GM10266 (cell line): ENCODE data around the gene CRY1.
"Not testable (repeated sequence)": the region's sequence is repeated elsewhere in the genome, so short reads cannot be mapped to it uniquely, and the experiment has no call there.

Experiments
- DNase-seq: peaks from one replicate; pipeline ENCODE4 v3.0.0; 2012; ENCODE audit errors: extremely low spot score
- TF ChIP-seq, protein P1 (sequence below): IDR thresholded peaks from 2 replicates; pipeline ENCODE4 v1.5.1; 2012; ENCODE audit warnings: mild to moderate bottlenecking, low read depth; ENCODE audit not compliant: control insufficient read depth, insufficient read depth; ENCODE audit errors: missing control alignments

CRY1 gene

DNA sequence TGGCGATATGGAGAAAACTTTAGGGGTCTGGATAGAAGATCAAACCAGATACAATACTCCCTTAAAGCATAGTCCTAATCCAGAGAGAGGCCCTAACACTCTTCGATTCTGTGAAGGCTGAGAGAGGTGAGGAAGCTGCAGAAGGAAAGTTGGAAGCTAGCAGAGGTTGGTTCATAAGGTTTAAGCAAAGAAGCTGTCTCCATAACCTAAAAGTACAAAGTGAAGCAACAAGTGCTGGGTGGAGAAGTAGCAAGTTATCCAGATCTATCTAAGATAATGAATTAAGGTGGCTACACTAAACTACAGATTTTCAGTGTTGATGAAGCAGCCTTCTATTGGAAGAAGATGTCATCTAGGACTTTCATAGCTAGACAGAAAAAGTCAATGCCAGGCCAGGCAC lies 81.8 kb downstream of the CRY1 start:
- TF ChIP-seq, protein P1, sequence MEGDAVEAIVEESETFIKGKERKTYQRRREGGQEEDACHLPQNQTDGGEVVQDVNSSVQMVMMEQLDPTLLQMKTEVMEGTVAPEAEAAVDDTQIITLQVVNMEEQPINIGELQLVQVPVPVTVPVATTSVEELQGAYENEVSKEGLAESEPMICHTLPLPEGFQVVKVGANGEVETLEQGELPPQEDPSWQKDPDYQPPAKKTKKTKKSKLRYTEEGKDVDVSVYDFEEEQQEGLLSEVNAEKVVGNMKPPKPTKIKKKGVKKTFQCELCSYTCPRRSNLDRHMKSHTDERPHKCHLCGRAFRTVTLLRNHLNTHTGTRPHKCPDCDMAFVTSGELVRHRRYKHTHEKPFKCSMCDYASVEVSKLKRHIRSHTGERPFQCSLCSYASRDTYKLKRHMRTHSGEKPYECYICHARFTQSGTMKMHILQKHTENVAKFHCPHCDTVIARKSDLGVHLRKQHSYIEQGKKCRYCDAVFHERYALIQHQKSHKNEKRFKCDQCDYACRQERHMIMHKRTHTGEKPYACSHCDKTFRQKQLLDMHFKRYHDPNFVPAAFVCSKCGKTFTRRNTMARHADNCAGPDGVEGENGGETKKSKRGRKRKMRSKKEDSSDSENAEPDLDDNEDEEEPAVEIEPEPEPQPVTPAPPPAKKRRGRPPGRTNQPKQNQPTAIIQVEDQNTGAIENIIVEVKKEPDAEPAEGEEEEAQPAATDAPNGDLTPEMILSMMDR, result no peak
- no peak for DNase-seq

DNA sequence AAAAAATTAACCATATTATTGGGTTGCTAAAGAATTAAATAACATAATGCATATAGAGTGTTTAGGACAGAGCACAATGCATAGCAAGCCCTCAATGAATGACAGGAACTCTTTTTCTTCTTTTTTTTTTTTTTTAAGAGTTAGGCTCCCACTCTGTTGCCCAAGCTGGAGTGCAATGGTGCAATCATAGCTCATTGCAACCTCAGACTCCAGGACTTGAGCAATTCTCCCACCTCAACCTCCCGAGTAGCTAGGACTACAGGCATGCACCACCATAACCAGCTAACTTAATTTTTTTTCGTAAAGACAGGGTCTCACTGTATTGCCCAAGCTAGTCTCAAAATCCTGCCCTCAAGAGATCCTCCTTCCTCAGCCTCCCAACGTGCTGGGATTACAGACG lies 85.9 kb downstream of the CRY1 start:
- TF ChIP-seq, protein P1, result no peak
- DNase-seq, result no peak

DNA sequence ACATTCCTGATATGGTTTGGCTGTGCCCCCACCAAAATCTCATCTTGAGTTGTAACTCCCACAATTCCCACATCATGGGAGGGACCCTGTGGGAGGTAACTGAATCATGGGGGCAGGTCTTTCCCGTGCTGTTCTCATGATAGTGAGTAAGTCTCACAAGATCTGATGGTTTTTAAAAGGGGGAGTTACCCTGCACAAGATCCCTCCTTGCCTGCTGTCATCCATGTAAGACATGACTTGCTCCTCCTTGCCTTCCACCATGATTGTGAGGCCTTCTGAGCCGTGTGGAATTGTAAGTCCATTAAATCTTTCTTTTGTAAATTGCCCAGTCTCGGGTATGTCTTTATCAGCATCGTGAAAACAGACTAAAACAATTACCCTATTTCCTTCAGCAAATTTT lies 90.7 kb downstream of the CRY1 start:
- not testable (repeated sequence) for DNase-seq

DNA sequence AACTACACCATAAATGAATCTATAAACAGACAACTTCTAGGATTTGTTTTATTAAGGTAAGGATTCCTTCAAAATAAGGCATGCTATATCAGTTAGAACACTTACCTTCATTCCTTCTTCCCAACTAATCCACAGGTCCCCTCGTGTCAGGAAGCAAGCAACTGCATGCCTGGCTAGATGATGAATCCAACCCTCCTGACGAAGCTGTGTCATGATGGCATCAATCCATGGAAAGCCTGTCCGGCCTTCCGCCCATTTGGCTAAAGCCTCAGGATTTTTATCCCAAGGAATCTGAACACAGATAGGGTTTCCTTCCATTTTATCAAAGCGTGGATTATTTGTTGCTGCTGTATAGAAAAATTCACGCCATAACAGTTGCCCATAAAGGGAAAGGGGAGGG lies 93.9 kb downstream of the CRY1 start:
- DNase-seq, result no peak
- TF ChIP-seq, protein P1, result no peak

DNA sequence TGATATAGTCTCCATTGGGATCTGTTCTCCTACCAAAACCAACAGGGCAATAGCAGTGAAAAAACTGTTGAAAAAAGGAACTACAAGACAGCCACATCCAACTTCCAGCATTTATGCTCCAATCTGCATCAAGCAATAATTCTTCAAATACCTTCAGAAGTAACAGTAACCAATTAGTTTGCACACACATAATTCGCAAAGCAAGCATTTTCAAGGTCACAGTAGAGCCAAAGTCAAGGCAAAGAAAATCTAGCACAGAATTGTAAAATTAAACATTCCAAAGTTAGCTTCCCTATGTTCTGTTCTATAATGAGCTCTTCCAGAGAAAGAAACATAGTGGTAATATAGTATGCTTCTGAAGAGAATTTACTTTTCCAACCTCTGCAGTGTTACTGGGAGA lies 95.4 kb downstream of the CRY1 start:
- no peak for DNase-seq

DNA sequence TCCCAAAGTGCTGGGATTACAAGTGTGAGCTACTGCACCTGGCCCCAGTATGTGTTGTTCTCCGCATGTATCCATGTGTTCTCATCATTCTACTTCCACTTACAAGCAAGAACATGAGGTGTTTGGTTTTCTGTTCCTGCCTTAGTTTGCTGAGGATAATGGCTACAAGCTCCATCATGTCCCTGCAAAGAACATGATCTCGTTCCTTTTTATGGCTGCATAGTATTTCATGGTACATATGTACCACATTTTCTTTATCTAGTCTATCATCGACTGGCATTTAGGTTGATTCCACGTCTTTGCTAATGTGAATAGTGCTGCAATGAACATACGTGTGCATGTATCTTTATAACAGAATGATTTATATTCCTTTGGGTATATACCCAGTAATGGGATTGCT lies 97.2 kb downstream of the CRY1 start:
- not testable (repeated sequence) for DNase-seq

More for the DNA sequence above, 95.4 kb downstream of the CRY1 start:
- TF ChIP-seq, protein P1, result no peak

DNA sequence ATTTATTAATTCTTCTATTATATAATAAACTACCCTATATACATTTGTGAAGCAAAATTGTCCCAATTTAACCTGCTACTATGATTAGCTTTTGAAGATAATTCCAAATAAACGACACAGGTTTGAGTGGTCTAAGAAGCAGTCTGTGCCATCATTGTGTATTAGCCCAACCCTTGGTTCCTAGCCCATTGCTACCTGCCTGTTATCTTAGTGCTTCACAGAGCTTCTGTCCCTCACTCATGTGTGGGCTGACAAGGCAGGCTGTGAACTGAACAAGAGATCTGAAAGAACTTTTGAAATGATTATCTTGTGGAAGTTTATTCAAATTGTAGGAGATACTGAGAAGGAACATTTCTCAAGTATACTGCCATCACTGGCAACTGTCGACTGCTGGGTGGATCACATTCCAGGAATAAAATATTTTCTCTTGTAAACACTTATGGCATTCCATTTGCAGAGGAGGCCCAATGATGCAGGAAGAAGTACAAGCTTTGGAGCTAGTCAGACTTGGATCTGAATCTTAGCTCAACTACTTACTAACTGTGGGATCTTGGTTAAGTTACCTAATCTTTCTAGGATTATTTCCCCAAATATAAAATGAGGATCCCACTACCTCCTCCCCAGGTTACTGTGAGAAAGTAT lies 98.6 kb downstream of the CRY1 start:
- no peak for DNase-seq
- TF ChIP-seq, protein P1, result no peak

DNA sequence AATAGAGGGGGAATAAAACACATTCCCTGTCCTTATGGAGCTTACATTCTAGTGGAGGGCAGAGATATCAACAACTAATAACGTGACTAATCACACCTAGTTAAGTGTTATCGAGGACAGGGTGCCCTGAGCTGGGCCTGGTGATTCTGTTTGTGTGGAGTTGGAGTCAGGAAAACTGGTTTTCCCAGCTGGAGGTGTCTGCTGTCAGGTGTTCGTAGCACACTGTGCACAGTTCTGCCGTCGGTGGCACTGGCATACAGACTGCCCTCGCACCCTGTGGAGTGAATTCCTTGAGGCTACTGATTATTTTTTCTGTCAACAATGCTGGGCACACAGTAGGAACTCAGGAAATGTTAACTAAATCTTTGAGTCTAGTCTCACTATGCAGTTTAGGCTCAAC lies 105.5 kb downstream of the CRY1 start:
- TF ChIP-seq, protein P1, result no peak
- DNase-seq, result no peak
